Measurements from ENCODE around the gene YPEL2. TPM values are rescaled to one million over a fixed set of nuclear protein-coding genes. Genes with fewer than 3 reads are reported as not detected.

The YPEL2 gene
- total RNA-seq, 2 experiments from 2014 or later, result 0.88 to 3.1 TPM

GRCh38 chr17:59397316-59398073 lies 66.0 kb downstream of the YPEL2 start:
- TF ChIP-seq EZH2phosphoT487 (IDR thresholded peaks at IDR 0.05; ENCODE audit: borderline replicate concordance, low read depth, low read length) (no peak), CTCF (conservative IDR thresholded peaks at IDR 0.05; ENCODE audit: low read length) (no peak)
- ChIA-PET CTCF (ENCODE audit: unreplicated experiment) (no interaction called here), POLR2A (no interaction called here)
- no peak overlapping the region for H3K27ac ChIP-seq (ENCODE audit: low read depth, low read length, poor library complexity, severe bottlenecking)
- no peak overlapping the region for H3K4me2 ChIP-seq (ENCODE audit: low read length)
- H3K36me3 ChIP-seq (ENCODE audit: insufficient read depth, low read length), result no peaks in the 10 kb centered on the region
- BruUV-seq (replicated peaks), result no TSS peak
- H3K4me1 ChIP-seq (ENCODE audit: insufficient read depth, low read length, poor library complexity, severe bottlenecking), result no peaks in the 10 kb centered on the region
- no peaks in the 10 kb centered on the region for H3K9me3 ChIP-seq (ENCODE audit: low read length)
- H2AFZ ChIP-seq (ENCODE audit: low read length), result no peak overlapping the region
- no peaks in the 10 kb centered on the region for H4K20me1 ChIP-seq (ENCODE audit: insufficient read depth, low read length)
- H3K4me3 ChIP-seq (ENCODE audit: low read depth, low read length, poor library complexity, severe bottlenecking), result no peak overlapping the region
- no peak for DNase-seq (ENCODE audit: low spot score)
- H3K79me2 ChIP-seq (ENCODE audit: insufficient read depth, low read depth, low read length), result no peaks in the 10 kb centered on the region
- intact Hi-C loops (cut with micrococcal nuclease; ENCODE audit: unreplicated experiment), result no loop called here
- H3K9me2 ChIP-seq (ENCODE audit: insufficient read depth, low read length), result no peaks in the 10 kb centered on the region

- H2AFZ ChIP-seq (ENCODE audit: low read length), result no peak overlapping the region
- DNase-seq (ENCODE audit: low spot score), result no peak
- H3K4me2 ChIP-seq (ENCODE audit: low read length), result no peak overlapping the region
- no peaks in the 10 kb centered on the region for H3K79me2 ChIP-seq (ENCODE audit: insufficient read depth, low read depth, low read length)
- intact Hi-C loops (cut with micrococcal nuclease; ENCODE audit: unreplicated experiment), result no loop called here
- no peaks in the 10 kb centered on the region for H4K20me1 ChIP-seq (ENCODE audit: insufficient read depth, low read length)
- no peaks in the 10 kb centered on the region for H3K4me1 ChIP-seq (ENCODE audit: insufficient read depth, low read length, poor library complexity, severe bottlenecking)
- no peak overlapping the region for H3K27ac ChIP-seq (ENCODE audit: low read depth, low read length, poor library complexity, severe bottlenecking)
- TF ChIP-seq EZH2phosphoT487 (IDR thresholded peaks at IDR 0.05; ENCODE audit: borderline replicate concordance, low read depth, low read length) (no peak), CTCF (conservative IDR thresholded peaks at IDR 0.05; ENCODE audit: low read length) (no peak)
- H3K9me3 ChIP-seq (ENCODE audit: low read length), result no peaks in the 10 kb centered on the region
- ChIA-PET POLR2A (no interaction called here), CTCF (ENCODE audit: unreplicated experiment) (no interaction called here)
- no peaks in the 10 kb centered on the region for H3K36me3 ChIP-seq (ENCODE audit: insufficient read depth, low read length)
- H3K4me3 ChIP-seq (ENCODE audit: low read depth, low read length, poor library complexity, severe bottlenecking), result no peak overlapping the region
- BruUV-seq (replicated peaks), result no TSS peak
- H3K9me2 ChIP-seq (ENCODE audit: insufficient read depth, low read length), result no peaks in the 10 kb centered on the region
Observed at GRCh38 chr17:59399914-59400313, 68.5 kb downstream of the YPEL2 start.

GRCh38 chr17:59400858-59401257 lies 69.4 kb downstream of the YPEL2 start:
- POLR2A ChIA-PET, result interaction anchor here (0.5 to 0.9 kb wide), 3 partner anchors 25 to 1866 kb away, joined by 3 read pairs; no protein-coding TSS in a partner anchor
- Histone ChIP-seq H3K9me3 (ENCODE audit: low read length) (no peaks in the 10 kb centered on the region), H4K20me1 (ENCODE audit: insufficient read depth, low read length) (no peaks in the 10 kb centered on the region), H3K79me2 (ENCODE audit: insufficient read depth, low read depth, low read length) (no peaks in the 10 kb centered on the region), H3K4me3 (ENCODE audit: low read depth, low read length, poor library complexity, severe bottlenecking) (no peak overlapping the region), H3K4me1 (ENCODE audit: insufficient read depth, low read length, poor library complexity, severe bottlenecking) (no peaks in the 10 kb centered on the region), H3K36me3 (ENCODE audit: insufficient read depth, low read length) (no peaks in the 10 kb centered on the region), H3K4me2 (ENCODE audit: low read length) (no peak overlapping the region), H2AFZ (ENCODE audit: low read length) (no peak overlapping the region), H3K9me2 (ENCODE audit: insufficient read depth, low read length) (no peaks in the 10 kb centered on the region), H3K27ac (ENCODE audit: low read depth, low read length, poor library complexity, severe bottlenecking) (no peak overlapping the region)
- no TSS peak for BruUV-seq (replicated peaks)
- TF ChIP-seq EZH2phosphoT487 (IDR thresholded peaks at IDR 0.05; ENCODE audit: borderline replicate concordance, low read depth, low read length) (no peak), CTCF (conservative IDR thresholded peaks at IDR 0.05; ENCODE audit: low read length) (no peak)
- CTCF ChIA-PET (ENCODE audit: unreplicated experiment), result no interaction called here
- no peak for DNase-seq (ENCODE audit: low spot score)
- intact Hi-C loops (cut with micrococcal nuclease; ENCODE audit: unreplicated experiment), result no loop called here

Data from OCI-LY7 (cell line).